ENCODE data around the gene QRFP.
A peak's percentile ranks its signal among the peaks of the same experiment; 100 is the strongest.

The QRFP gene

GRCh38 chr9:130862747-130863146 is 33.9 kb downstream of the QRFP start:
- H3K4me1 ChIP-seq, result peaks cover 0 to 22% (median 15%) of the 10 kb centered on the region in 10 experiments; a peak in 15 of 20 replicates
- H3K27me3 ChIP-seq, result no peaks in the 10 kb centered on the region
- H3K4me3 ChIP-seq, result no peak overlapping the region
- peaks cover 84 to 100% (median 99%) of the 10 kb centered on the region in 11 experiments; a peak in 21 of 22 replicates for H4K20me1 ChIP-seq
- no peaks in the 10 kb centered on the region for H3K9me3 ChIP-seq (replicated peaks in 1 of 11)
- H3K27ac ChIP-seq, result no peak overlapping the region
- H3K4me2 ChIP-seq, result no peak overlapping the region
- peaks cover 73 to 99% (median 93%) of the 10 kb centered on the region in 11 experiments for H3K36me3 ChIP-seq
- TF ChIP-seq Cebpa-rat (IDR thresholded peaks at IDR 0.05), result no peak
- no peak overlapping the region for H3K9ac ChIP-seq

- Histone ChIP-seq H3K4me3 (no peak overlapping the region), H3K27ac (no peak overlapping the region), H3K36me3 (peaks cover 71 to 99% (median 92%) of the 10 kb centered on the region in 11 experiments), H3K27me3 (no peaks in the 10 kb centered on the region), H4K20me1 (peaks cover 84 to 100% (median 99%) of the 10 kb centered on the region in 11 experiments; a peak in 21 of 22 replicates), H3K4me2 (no peak overlapping the region), H3K9me3 (replicated peaks in 1 of 11) (no peaks in the 10 kb centered on the region), H3K4me1 (peaks cover 0 to 28% (median 18%) of the 10 kb centered on the region in 10 experiments; a peak in 15 of 20 replicates), H3K9ac (no peak overlapping the region)
- TF ChIP-seq Cebpa-rat (IDR thresholded peaks at IDR 0.05), result no peak
Observed at GRCh38 chr9:130862217-130862616, 34.4 kb downstream of the QRFP start.

GRCh38 chr9:130861372-130862180 is 35.0 kb downstream of the QRFP start:
- TF ChIP-seq Cebpa-rat (IDR thresholded peaks at IDR 0.05), result no peak
- peaks cover 77 to 99% (median 93%) of the 10 kb centered on the region in 11 experiments for H3K36me3 ChIP-seq
- no peak overlapping the region for H3K27ac ChIP-seq
- H3K4me2 ChIP-seq, result no peak overlapping the region
- H3K27me3 ChIP-seq, result no peaks in the 10 kb centered on the region
- H3K4me1 ChIP-seq, result peaks cover 0 to 28% (median 18%) of the 10 kb centered on the region in 10 experiments; a peak in 15 of 20 replicates
- peak overlapping the region in 1 of 11 experiments; percentile 16; a peak in 2 of 22 replicates for H3K9ac ChIP-seq
- H4K20me1 ChIP-seq, result peaks cover 84 to 100% (median 99%) of the 10 kb centered on the region in 11 experiments; a peak in 21 of 22 replicates
- H3K9me3 ChIP-seq (replicated peaks in 1 of 11), result no peaks in the 10 kb centered on the region
- H3K4me3 ChIP-seq, result no peak overlapping the region

- Histone ChIP-seq H3K9ac (0 out of 22 replicates have a peak overlapping the region, but pooled peaks of 1 of the 11 experiments have one; percentile 18), H3K9me3 (replicated peaks in 1 of 11) (no peaks in the 10 kb centered on the region), H3K27me3 (no peaks in the 10 kb centered on the region), H3K27ac (no peak overlapping the region), H3K36me3 (peaks cover 85 to 100% (median 96%) of the 10 kb centered on the region in 11 experiments), H3K4me2 (no peak overlapping the region), H3K4me3 (no peak overlapping the region), H3K4me1 (peaks cover 0 to 28% (median 18%) of the 10 kb centered on the region in 10 experiments; a peak in 15 of 20 replicates), H4K20me1 (peaks cover 78 to 100% (median 99%) of the 10 kb centered on the region in 11 experiments; a peak in 21 of 22 replicates)
- no peak for TF ChIP-seq Cebpa-rat (IDR thresholded peaks at IDR 0.05)
Observed at GRCh38 chr9:130860458-130861316, 35.9 kb downstream of the QRFP start.

DNA sequence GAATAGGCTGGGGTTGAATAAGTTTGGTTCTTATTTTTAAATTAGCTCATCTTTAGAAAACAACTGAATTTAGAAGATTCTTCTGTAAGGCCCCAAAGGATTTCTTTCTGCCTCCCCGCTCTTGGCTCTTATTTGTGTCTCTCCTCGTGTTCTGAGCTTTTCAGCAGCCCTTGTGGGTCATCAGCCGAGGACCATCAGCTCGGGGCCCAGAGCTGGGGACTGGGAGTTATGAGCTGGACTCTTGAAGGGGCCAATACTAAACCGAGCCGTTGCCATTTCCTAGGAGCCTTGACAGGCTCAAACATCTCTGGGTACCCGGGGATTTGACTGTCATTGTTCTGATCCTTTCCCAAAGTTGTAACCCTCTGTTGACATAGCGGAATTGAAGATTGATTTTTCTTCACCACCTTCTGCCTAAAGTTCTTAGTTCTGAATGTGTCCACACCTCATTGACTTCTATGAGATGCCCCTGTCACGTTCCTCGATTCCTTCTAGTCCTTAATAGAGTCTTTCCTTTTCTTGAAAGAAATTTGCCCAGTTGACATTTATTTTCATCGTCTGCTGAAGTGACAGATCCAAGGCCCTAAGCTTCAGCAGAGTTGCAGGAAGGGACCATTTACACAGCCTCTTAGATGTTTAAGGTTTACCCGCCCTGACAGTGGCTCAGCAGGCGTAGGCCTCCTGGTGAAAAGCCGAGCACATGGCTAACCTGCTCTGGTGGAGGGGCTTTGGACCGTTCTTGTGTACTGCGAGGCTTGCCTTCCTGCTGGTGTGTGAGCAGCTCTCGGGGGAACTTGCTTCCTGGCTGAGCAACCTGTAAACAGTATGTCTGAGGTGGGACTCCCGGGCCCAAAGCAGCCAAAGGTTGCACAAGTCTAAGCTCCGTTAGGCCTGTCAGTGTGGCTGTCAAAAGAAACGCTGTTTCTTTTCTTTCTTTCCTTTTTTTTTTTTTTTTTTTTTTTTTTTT is 37.6 kb downstream of the QRFP start:
- no peaks in the 10 kb centered on the region for H3K9me3 ChIP-seq (replicated peaks in 1 of 11)

DNA sequence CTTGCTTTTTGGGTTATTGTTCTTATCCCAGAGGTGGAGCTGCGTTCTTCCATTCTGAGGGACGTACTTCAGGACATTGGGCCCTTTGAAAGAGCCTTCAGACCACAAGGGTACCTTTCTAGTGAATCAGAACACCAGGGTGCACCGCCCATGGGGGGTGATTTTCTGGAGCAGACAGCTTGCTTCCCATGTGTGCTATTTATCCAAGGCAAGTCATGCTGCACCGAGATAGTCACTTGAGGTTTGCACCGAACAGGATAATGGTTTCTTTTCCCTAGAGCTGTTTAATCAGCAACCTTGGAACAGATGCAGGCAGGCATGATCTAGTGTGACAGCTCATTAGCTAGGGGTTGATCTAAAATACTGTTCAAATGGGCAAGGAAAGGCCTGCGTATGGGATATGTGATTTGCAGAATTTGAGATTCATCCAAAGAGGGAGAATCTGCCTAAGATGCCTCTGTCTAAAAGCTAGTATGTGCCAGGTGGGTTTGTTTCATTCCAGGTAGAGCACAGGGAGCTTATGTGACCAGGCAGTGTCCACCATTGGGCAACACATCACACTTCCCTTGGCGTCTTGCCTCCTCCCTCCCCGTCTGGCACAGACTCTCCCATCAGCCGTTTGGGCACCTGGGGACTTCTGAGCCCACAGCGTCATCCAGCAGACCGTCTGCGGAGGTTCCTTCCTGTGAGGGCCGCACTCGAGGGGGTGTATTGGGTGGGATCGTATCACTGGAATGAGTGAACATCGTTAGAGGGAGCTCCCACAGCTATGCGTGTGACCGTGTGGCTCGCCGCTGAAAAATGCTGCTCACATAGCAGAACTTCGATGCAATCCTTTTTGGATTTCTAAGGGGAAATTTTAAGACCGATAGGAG is 38.5 kb downstream of the QRFP start:
- peak overlapping the region in 8 of 11 experiments; percentile 9 to 59 (median 34); a peak in 16 of 22 replicates for H3K4me2 ChIP-seq
- peaks cover 64 to 100% (median 86%) of the 10 kb centered on the region in 11 experiments; a peak in 21 of 22 replicates for H4K20me1 ChIP-seq
- no peak overlapping the region for H3K4me3 ChIP-seq
- peaks cover 84 to 100% (median 98%) of the 10 kb centered on the region in 11 experiments for H3K36me3 ChIP-seq
- TF ChIP-seq Cebpa-rat (IDR thresholded peaks at IDR 0.05), result no peak
- H3K9ac ChIP-seq, result peak overlapping the region in 5 of 11 experiments; percentile 7 to 45 (median 20); a peak in 5 of 22 replicates
- H3K9me3 ChIP-seq (replicated peaks in 1 of 11), result no peaks in the 10 kb centered on the region
- H3K27me3 ChIP-seq, result no peaks in the 10 kb centered on the region
- H3K4me1 ChIP-seq, result peaks cover 0 to 27% (median 18%) of the 10 kb centered on the region in 10 experiments; a peak in 15 of 20 replicates
- H3K27ac ChIP-seq, result peak overlapping the region in 2 of 11 experiments; percentile 21 to 53; a peak in 3 of 22 replicates

More for the DNA sequence above, 37.6 kb downstream of the QRFP start:
- H3K4me3 ChIP-seq, result no peak overlapping the region
- peak overlapping the region in 6 of 11 experiments; percentile 24 to 59 (median 49); a peak in 11 of 22 replicates for H3K4me2 ChIP-seq
- H3K36me3 ChIP-seq, result peaks cover 87 to 100% (median 96%) of the 10 kb centered on the region in 11 experiments
- H3K4me1 ChIP-seq, result peaks cover 0 to 28% (median 18%) of the 10 kb centered on the region in 10 experiments; a peak in 15 of 20 replicates
- H3K27ac ChIP-seq, result peak overlapping the region in 2 of 11 experiments; percentile 21 to 53; a peak in 4 of 22 replicates
- peaks cover 64 to 100% (median 87%) of the 10 kb centered on the region in 11 experiments; a peak in 21 of 22 replicates for H4K20me1 ChIP-seq
- H3K27me3 ChIP-seq, result no peaks in the 10 kb centered on the region
- H3K9ac ChIP-seq, result peak overlapping the region in 5 of 11 experiments; percentile 7 to 45 (median 21); a peak in 6 of 22 replicates
- TF ChIP-seq Cebpa-rat (IDR thresholded peaks at IDR 0.05), result no peak

- Histone ChIP-seq H3K27me3 (no peaks in the 10 kb centered on the region), H3K4me1 (peaks cover 0 to 27% (median 18%) of the 10 kb centered on the region in 10 experiments; a peak in 15 of 20 replicates), H3K9ac (no peak overlapping the region), H4K20me1 (peaks cover 71 to 100% (median 86%) of the 10 kb centered on the region in 11 experiments), H3K36me3 (peaks cover 69 to 98% (median 83%) of the 10 kb centered on the region in 11 experiments), H3K27ac (no peak overlapping the region), H3K4me2 (no peak overlapping the region), H3K4me3 (no peak overlapping the region), H3K9me3 (replicated peaks in 1 of 11) (no peaks in the 10 kb centered on the region)
- no peak for TF ChIP-seq Cebpa-rat (IDR thresholded peaks at IDR 0.05)
Observed at GRCh38 chr9:130856474-130856873, 40.1 kb downstream of the QRFP start.
